ENCODE measurements around the gene UHRF2. TPM values are rescaled to one million over a fixed set of nuclear protein-coding genes. Genes with fewer than 3 reads are reported as not detected.

Gene UHRF2
- total RNA-seq, 1 donor from 2014 or later, result 55.5 TPM

GRCh38 chr9:6467006-6467625 lies 54.1 kb downstream of the UHRF2 start:
- TF ChIP-seq CTCF (IDR thresholded peaks at IDR 0.05; ENCODE audit: unreplicated experiment), result no peak
- H3K36me3 Mint-ChIP-seq (ENCODE audit: low read depth, unreplicated experiment), result no peaks in the 10 kb centered on the region
- peak overlapping the region; percentile 45 for H3K27ac Mint-ChIP-seq (ENCODE audit: unreplicated experiment)
- no peak for DNase-seq (ENCODE audit: low spot score)
- H3K9me3 Mint-ChIP-seq (ENCODE audit: unreplicated experiment), result no peaks in the 10 kb centered on the region
- no peak overlapping the region for H3K4me3 Mint-ChIP-seq (ENCODE audit: unreplicated experiment)
- H3K27me3 Mint-ChIP-seq (ENCODE audit: unreplicated experiment), result no peaks in the 10 kb centered on the region
- H3K4me1 Mint-ChIP-seq (ENCODE audit: unreplicated experiment), result peaks cover 3% of the 10 kb centered on the region

GRCh38 chr9:6471231-6471850 lies 58.3 kb downstream of the UHRF2 start:
- peaks cover 4% of the 10 kb centered on the region for H3K36me3 Mint-ChIP-seq (ENCODE audit: low read depth, unreplicated experiment)
- peaks cover 3% of the 10 kb centered on the region for H3K4me1 Mint-ChIP-seq (ENCODE audit: unreplicated experiment)
- H3K27ac Mint-ChIP-seq (ENCODE audit: unreplicated experiment), result no peak overlapping the region
- H3K4me3 Mint-ChIP-seq (ENCODE audit: unreplicated experiment), result no peak overlapping the region
- no peaks in the 10 kb centered on the region for H3K27me3 Mint-ChIP-seq (ENCODE audit: unreplicated experiment)
- H3K9me3 Mint-ChIP-seq (ENCODE audit: unreplicated experiment), result no peaks in the 10 kb centered on the region
- no peak for DNase-seq (ENCODE audit: low spot score)
- no peak for TF ChIP-seq CTCF (IDR thresholded peaks at IDR 0.05; ENCODE audit: unreplicated experiment)

GRCh38 chr9:6473151-6473550 lies 60.2 kb downstream of the UHRF2 start:
- peaks cover 4% of the 10 kb centered on the region for H3K36me3 Mint-ChIP-seq (ENCODE audit: low read depth, unreplicated experiment)
- H3K9me3 Mint-ChIP-seq (ENCODE audit: unreplicated experiment), result no peaks in the 10 kb centered on the region
- no peak for TF ChIP-seq CTCF (IDR thresholded peaks at IDR 0.05; ENCODE audit: unreplicated experiment)
- no peak overlapping the region for H3K27ac Mint-ChIP-seq (ENCODE audit: unreplicated experiment)
- no peaks in the 10 kb centered on the region for H3K4me1 Mint-ChIP-seq (ENCODE audit: unreplicated experiment)
- H3K4me3 Mint-ChIP-seq (ENCODE audit: unreplicated experiment), result no peak overlapping the region
- DNase-seq (ENCODE audit: low spot score), result no peak
- no peaks in the 10 kb centered on the region for H3K27me3 Mint-ChIP-seq (ENCODE audit: unreplicated experiment)

GRCh38 chr9:6479959-6480358 lies 67.0 kb downstream of the UHRF2 start:
- no peak overlapping the region for H3K4me3 Mint-ChIP-seq (ENCODE audit: unreplicated experiment)
- no peak overlapping the region for H3K27ac Mint-ChIP-seq (ENCODE audit: unreplicated experiment)
- TF ChIP-seq CTCF (IDR thresholded peaks at IDR 0.05; ENCODE audit: unreplicated experiment), result no peak
- peaks cover 4% of the 10 kb centered on the region for H3K36me3 Mint-ChIP-seq (ENCODE audit: low read depth, unreplicated experiment)
- no peaks in the 10 kb centered on the region for H3K9me3 Mint-ChIP-seq (ENCODE audit: unreplicated experiment)
- no peaks in the 10 kb centered on the region for H3K27me3 Mint-ChIP-seq (ENCODE audit: unreplicated experiment)
- no peak for DNase-seq (ENCODE audit: low spot score)
- no peaks in the 10 kb centered on the region for H3K4me1 Mint-ChIP-seq (ENCODE audit: unreplicated experiment)

GRCh38 chr9:6484210-6484609 lies 71.2 kb downstream of the UHRF2 start:
- Mint-ChIP-seq H3K27ac (ENCODE audit: unreplicated experiment) (no peak overlapping the region), H3K36me3 (ENCODE audit: low read depth, unreplicated experiment) (peaks cover 6% of the 10 kb centered on the region), H3K4me1 (ENCODE audit: unreplicated experiment) (no peaks in the 10 kb centered on the region), H3K4me3 (ENCODE audit: unreplicated experiment) (no peak overlapping the region), H3K27me3 (ENCODE audit: unreplicated experiment) (no peaks in the 10 kb centered on the region), H3K9me3 (ENCODE audit: unreplicated experiment) (no peaks in the 10 kb centered on the region)
- no peak for DNase-seq (ENCODE audit: low spot score)
- TF ChIP-seq CTCF (IDR thresholded peaks at IDR 0.05; ENCODE audit: unreplicated experiment), result no peak

All from endothelial cell (in vitro differentiated cells).